Heart right ventricle (tissue), 16 donors: ENCODE measurements around the gene AAGAB. TPM values are rescaled to one million over a fixed set of nuclear protein-coding genes. Genes with fewer than 3 reads are reported as not detected.
"Not testable (repeated sequence)": the region's sequence is repeated elsewhere in the genome, so short reads cannot be mapped to it uniquely, and the experiment has no call there.

Source experiments
- ATAC-seq, 8 donors: fragments of 200-7000 bp; cut with Tn5 transposase; one replicate each; pipeline ENCODE4 v1.9.1; 2020; ENCODE audit warnings: mild to moderate bottlenecking in 8 of 8, moderate library complexity in 8 of 8, moderate number of reproducible peaks in 1 of 8
- DNase-seq, 2 donors: peaks; one replicate each; pipeline ENCODE4 v3.0.0-alpha.2; 2020
- H3K27ac ChIP-seq, 10 donors: fragments of 200-600 bp; sonication (generic) in 2 of 10; one replicate each; pipeline versions ENCODE4 v1.5.0 to v1.8.0; 2020 to 2022; ENCODE audit warnings: mild to moderate bottlenecking in 3 of 10
- H3K27me3 ChIP-seq, 7 donors: fragments of 200-600 bp; one replicate each; pipeline ENCODE4 v1.8.0; 2021 to 2022; ENCODE audit warnings: mild to moderate bottlenecking in 2 of 7
- H3K36me3 ChIP-seq, 9 donors: fragments of 200-600 bp; sonication (generic) in 1 of 9; one replicate each; pipeline versions ENCODE4 v1.5.0 to v1.8.0; 2020 to 2022; ENCODE audit warnings: mild to moderate bottlenecking in 2 of 9
- H3K4me1 ChIP-seq, 9 donors: fragments of 200-600 bp; sonication (generic) in 1 of 9; one replicate each; pipeline versions ENCODE4 v1.5.0 to v1.8.0; 2020 to 2022; ENCODE audit warnings: mild to moderate bottlenecking in 4 of 9
- H3K4me3 ChIP-seq, 10 donors: fragments of 200-600 bp; sonication (generic) in 2 of 10; one replicate each; pipeline versions ENCODE4 v1.5.0 to v1.8.0; 2020 to 2022; ENCODE audit warnings: mild to moderate bottlenecking in 7 of 10, moderate library complexity in 2 of 10
- H3K9me3 ChIP-seq, 11 donors: fragments of 200-600 bp in 10 of 11; sonication (generic) in 2 of 11; one replicate each; pipeline versions ENCODE4 v1.5.0 to v1.8.0; 2013 to 2022; ENCODE audit warnings: mild to moderate bottlenecking in 2 of 11, control low read depth in 1 of 11, moderate library complexity in 1 of 11
- CTCF ChIP-seq, 9 donors: fragments of 200-600 bp; sonication (generic) in 2 of 9; IDR thresholded peaks; one replicate each; pipeline versions ENCODE4 v1.5.0 to v1.8.0; 2021 to 2022; ENCODE audit warnings: antibody characterized with exemption in 9 of 9, mild to moderate bottlenecking in 5 of 9, moderate library complexity in 1 of 9
- WGBS, 2 donors: extraction: QIAGEN DNeasy Blood & Tissue Kit; methylation state at CpG; one replicate each; pipeline ENCODE4 v1.1.7; 2013; ENCODE audit warnings: inconsistent platforms in 1 of 2; 5-methylcytosine and 5-hydroxymethylcytosine counted together
- intact Hi-C, 10 donors: fragments of 100-400 bp; cut with DNase I; formaldehyde crosslinking; loops; one replicate each; pipeline versions ENCODE4 v1.11.1 to v1.14.2; 2022
- polyA plus RNA-seq, 2 donors: library from polyadenylated mRNA; stranded (reverse); fragments of 200-250 nt; gene quantifications; one replicate each; pipeline ENCODE4 v1.2.3, GENCODE V29; 2013
- total RNA-seq, 10 donors: library from RNA; stranded (reverse); fragmentation: NEBNext Ultra II Directional in 3 of 10; extraction: Animal tissue kit (Norgen Biotek cat#: 25700) in 3 of 10; gene quantifications; one replicate each; pipeline versions ENCODE4 v1.2.1 to v1.2.4, GENCODE V29; 2021 to 2023
- donor health status: Arrhythmogenic right ventricular cardiomyopathy.
- donor health status: ischemic (EF 13 %, LVEDD 7.1; RV severe dilation, severe dysfunction).
- donor health status: healthy with polysubstance abuse.
- donor health status: DM: no; HTN: yes; CAD: no.
- donor health status: DM: no; HTN: no; CAD: no.
- donor health status: ischemic (EF 25% LVEDD 6.9; RV normal size, moderate dysfunction).
- donor health status: ischemic (EF 25% LVEDD 5.7; RV mildly dilated, moderate dysfunction).
- donor health status: healthy.
- donor health status: DM: yes; HTN: yes; CAD: no.
- donor health status: Ischemic cardiomyopathy.
- donor health status: ischemic (EF 35%, LVEDD 5.7; RV mildly dilated, moderate dysfunction).
- donor health status: nonischemic (EF 11% LVEDD 7.7; RV severe dilation, severe dysfunction).
- donor health status: DM: yes; HTN: yes; CAD: no.
- donor health status: PGD.
- donor health status: ischemic (EF 29% LVEDD 5.4; RV normal size, mild dysfunction).
- donor health status: nonischemic (EF 23%, LVEDD 6.1; RV moderate dilation, normal function).

The AAGAB gene
- total and polyA plus RNA-seq, 12 donors, result 4.3 to 33.4 (median 24.3) TPM

DNA sequence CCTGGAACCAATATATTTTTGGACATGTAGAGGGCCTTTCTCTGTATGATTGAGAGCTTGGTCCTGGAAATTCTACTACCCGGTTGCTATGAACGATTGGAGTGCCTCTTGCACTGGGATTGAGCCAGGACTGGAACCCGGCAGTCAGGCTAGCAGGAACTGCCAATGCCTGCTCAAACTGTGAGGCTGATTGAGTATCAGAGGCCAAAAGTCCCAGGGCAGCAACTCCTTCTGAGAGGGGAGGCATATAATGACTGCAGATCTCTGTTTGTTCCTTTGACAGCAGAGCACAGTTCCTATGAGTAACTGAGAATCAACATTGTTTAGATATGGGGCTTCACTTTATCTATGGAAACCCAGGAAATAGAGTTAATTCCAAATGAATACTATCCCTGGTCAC lies 13.0 kb upstream of the AAGAB start:
- peaks cover 0 to 2% (median 0%) of the 10 kb centered on the region in 11 donors for H3K9me3 ChIP-seq
- H3K27me3 ChIP-seq, result no peaks in the 10 kb centered on the region
- DNase-seq (no peak), ATAC-seq (no peak)
- 57 to 73% methylated on average over 3 of the region's 3 CpGs for WGBS, 2 donors
- no peak for TF ChIP-seq CTCF (IDR thresholded peaks at IDR 0.05)
- H3K36me3 ChIP-seq, result no peaks in the 10 kb centered on the region
- H3K4me1 ChIP-seq, result no peaks in the 10 kb centered on the region
- H3K27ac ChIP-seq, result no peak overlapping the region
- H3K4me3 ChIP-seq, result no peak overlapping the region
- intact Hi-C loops, result no loop called here

GRCh38 chr15:67266870-67267269 lies 12.4 kb upstream of the AAGAB start:
- DNase-seq, result no peak
- WGBS, 2 donors, result 90 to 93% methylated on average over 6 of the region's 6 CpGs
- intact Hi-C loops, result no loop called here

DNA sequence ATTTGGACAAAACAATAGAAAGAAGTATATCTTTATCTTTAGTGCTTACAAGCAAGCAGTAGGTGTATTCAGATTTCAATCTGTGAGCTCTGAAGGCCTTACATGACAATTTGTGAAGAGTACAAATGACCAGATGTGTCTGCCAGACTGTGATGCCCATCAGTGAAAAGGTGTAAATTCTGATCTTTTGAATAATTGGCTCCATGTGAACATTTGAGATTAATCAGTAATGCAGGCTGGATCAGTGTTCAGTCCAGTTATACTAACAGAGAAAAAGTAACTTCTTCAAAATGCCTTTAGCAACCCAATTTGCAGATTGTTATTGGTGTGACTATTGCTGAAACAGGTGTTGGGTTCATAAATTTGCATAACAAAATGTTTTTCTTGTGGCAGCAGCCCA lies 5.3 kb upstream of the AAGAB start:
- TF ChIP-seq CTCF (IDR thresholded peaks at IDR 0.05), result no peak
- intact Hi-C loops, result loop anchor here in 2 of 10 donors (10.0 kb wide), 2 partner anchors 185 to 195 kb away; partner anchors contain the start of gene SMAD3 (in 1 of the 2)

More at GRCh38 chr15:67266870-67267269, 12.4 kb upstream of the AAGAB start:
- no peak for TF ChIP-seq CTCF (IDR thresholded peaks at IDR 0.05)
- H3K4me1 ChIP-seq, result no peaks in the 10 kb centered on the region
- H3K27me3 ChIP-seq, result no peaks in the 10 kb centered on the region
- H3K9me3 ChIP-seq, result no peaks in the 10 kb centered on the region
- no peak for ATAC-seq
- H3K27ac ChIP-seq, result no peak overlapping the region
- H3K36me3 ChIP-seq, result no peaks in the 10 kb centered on the region
- H3K4me3 ChIP-seq, result no peak overlapping the region

GRCh38 chr15:67259379-67259778 lies 4.9 kb upstream of the AAGAB start:
- H3K27ac ChIP-seq, result no peak overlapping the region
- no peaks in the 10 kb centered on the region for H3K9me3 ChIP-seq
- H3K4me1 ChIP-seq, result peaks cover 0 to 8% (median 0%) of the 10 kb centered on the region in 9 donors
- no peak for ATAC-seq
- no peak for DNase-seq
- H3K27me3 ChIP-seq, result no peaks in the 10 kb centered on the region
- no peak for TF ChIP-seq CTCF (IDR thresholded peaks at IDR 0.05)
- intact Hi-C loops, result loop anchor here in 2 of 10 donors (10.0 kb wide), 2 partner anchors 185 to 195 kb away; partner anchors contain the start of gene SMAD3 (in 1 of the 2)
- H3K36me3 ChIP-seq, result no peaks in the 10 kb centered on the region
- no peak overlapping the region for H3K4me3 ChIP-seq

More for the DNA sequence above, 5.3 kb upstream of the AAGAB start:
- DNase-seq (no peak), ATAC-seq (no peak)
- Histone ChIP-seq H3K36me3 (no peaks in the 10 kb centered on the region), H3K9me3 (no peaks in the 10 kb centered on the region), H3K4me1 (peaks cover 0 to 8% (median 0%) of the 10 kb centered on the region in 9 donors), H3K4me3 (no peak overlapping the region), H3K27ac (no peak overlapping the region), H3K27me3 (no peaks in the 10 kb centered on the region)

DNA sequence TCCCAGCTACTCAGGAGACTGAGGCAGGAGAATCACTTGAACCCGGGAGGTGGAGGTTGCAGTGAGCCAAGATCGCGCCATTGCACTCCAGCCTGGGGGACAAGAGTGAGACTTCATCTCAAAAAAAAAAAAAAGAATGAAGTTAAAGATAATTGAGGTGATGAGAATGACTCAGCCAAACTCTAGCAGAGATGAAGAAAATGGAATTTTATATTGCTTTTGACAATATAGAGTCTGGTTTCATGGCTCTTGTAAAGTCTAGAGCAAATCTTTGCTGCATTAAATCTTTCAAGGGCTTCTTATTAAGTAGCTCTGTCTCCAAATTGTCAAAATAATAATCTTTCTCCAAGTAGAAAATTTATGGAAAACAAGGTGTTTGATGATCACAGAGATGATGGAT lies 4.0 kb upstream of the AAGAB start:
- not testable (repeated sequence) for ATAC-seq, H3K4me3 ChIP-seq, H3K36me3 ChIP-seq, H3K9me3 ChIP-seq, H3K27ac ChIP-seq, H3K27me3 ChIP-seq, DNase-seq
- H3K4me1 ChIP-seq, result peaks cover 0 to 15% (median 5%) of the 10 kb centered on the region in 9 donors
- 94 to 100% methylated on average over 3 of the region's 3 CpGs for WGBS, 2 donors
- intact Hi-C loops, result loop anchor here in 2 of 10 donors (10.0 kb wide), 2 partner anchors 184 to 194 kb away; partner anchors contain the start of gene SMAD3 (in 1 of the 2)
